GM12865 (cell line): ENCODE measurements around the gene DZIP1L.
"Not testable (repeated sequence)": the region's sequence is repeated elsewhere in the genome, so short reads cannot be mapped to it uniquely, and the experiment has no call there.

ENCODE experiments used
- DNase-seq: peaks from one replicate; pipeline ENCODE4 v3.0.0; 2010; ENCODE audit warnings: low read depth
- H3K4me3 ChIP-seq: 2 replicates; pipeline ENCODE4 v1.5.1; 2011; ENCODE audit warnings: mild to moderate bottlenecking, low read depth, low read length, control low read depth
- CTCF ChIP-seq: IDR thresholded peaks from 2 replicates; pipeline ENCODE4 v1.5.1; 2011; ENCODE audit warnings: low read length, control low read depth, low read depth, inconsistent platforms; ENCODE audit not compliant: insufficient read depth; ENCODE audit errors: missing control alignments

Gene DZIP1L

GRCh38 chr3:138114431-138114918 is 933 bp downstream of the DZIP1L start:
- no peak for TF ChIP-seq CTCF
- DNase-seq: no peak
- no peak overlapping the region for H3K4me3 ChIP-seq

GRCh38 chr3:138113326-138113725 is 2.1 kb downstream of the DZIP1L start:
- no peak for DNase-seq
- TF ChIP-seq CTCF: no peak
- H3K4me3 ChIP-seq: no peak overlapping the region

- no peak for DNase-seq
- H3K4me3 ChIP-seq: no peak overlapping the region
- no peak for TF ChIP-seq CTCF
Observed at GRCh38 chr3:138112362-138112761, 3.0 kb downstream of the DZIP1L start.

- no peak for DNase-seq
- H3K4me3 ChIP-seq: no peak overlapping the region
- no peak for TF ChIP-seq CTCF
Observed at GRCh38 chr3:138105598-138105997, 9.8 kb downstream of the DZIP1L start.

GRCh38 chr3:138103466-138103865 is 11.9 kb downstream of the DZIP1L start:
- DNase-seq: no peak
- no peak overlapping the region for H3K4me3 ChIP-seq
- TF ChIP-seq CTCF: no peak

GRCh38 chr3:138101351-138101940 is 14.0 kb downstream of the DZIP1L start:
- not testable (repeated sequence) for H3K4me3 ChIP-seq, DNase-seq

GRCh38 chr3:138099417-138099816 is 16.0 kb downstream of the DZIP1L start:
- no peak for TF ChIP-seq CTCF
- DNase-seq: no peak

More at GRCh38 chr3:138099417-138099816, 16.0 kb downstream of the DZIP1L start:
- no peak overlapping the region for H3K4me3 ChIP-seq
